HG02943 (cell line): ENCODE results near the gene SNAP47.

Experiments
- ATAC-seq: cut with Tn5 transposase; IDR thresholded peaks from one replicate; pipeline ENCODE4 v1.9.1; 2021; ENCODE audit warnings: mild to moderate bottlenecking, low read depth, moderate library complexity; ENCODE audit not compliant: unreplicated experiment

The SNAP47 gene

GRCh38 chr1:227793948-227794816, 58.9 kb downstream of the SNAP47 start:
- ATAC-seq, result no peak

- ATAC-seq, result no peak
These were observed 59.6 kb downstream of the SNAP47 start for GRCh38 chr1:227794817-227795192.

GRCh38 chr1:227795732-227796131, 60.5 kb downstream of the SNAP47 start:
- ATAC-seq, result no peak

GRCh38 chr1:227796359-227796915, 61.2 kb downstream of the SNAP47 start:
- no peak for ATAC-seq

- ATAC-seq, result no peak
These were observed 61.9 kb downstream of the SNAP47 start for GRCh38 chr1:227797144-227797543.

- no peak for ATAC-seq
These were observed 62.4 kb downstream of the SNAP47 start for GRCh38 chr1:227797625-227798024.

GRCh38 chr1:227798078-227798802, 63.0 kb downstream of the SNAP47 start:
- ATAC-seq, result no peak

GRCh38 chr1:227799756-227800155, 64.5 kb downstream of the SNAP47 start:
- no peak for ATAC-seq

- ATAC-seq, result no peak
These were observed 68.7 kb downstream of the SNAP47 start for GRCh38 chr1:227803933-227804332.

GRCh38 chr1:227805606-227806197, 70.5 kb downstream of the SNAP47 start:
- no peak for ATAC-seq

- no peak for ATAC-seq
These were observed 73.3 kb downstream of the SNAP47 start for GRCh38 chr1:227808566-227808965.

GRCh38 chr1:227809026-227809425, 73.8 kb downstream of the SNAP47 start:
- ATAC-seq, result no peak

- ATAC-seq, result no peak
These were observed 78.7 kb downstream of the SNAP47 start for GRCh38 chr1:227813962-227814361.

- ATAC-seq, result no peak
These were observed 80.5 kb downstream of the SNAP47 start, which contains the start of gene PRSS38 for GRCh38 chr1:227815468-227816409. PRSS38 (plus strand) TSS chr1:227815675; CDS start chr1:227815717, 42 bp downstream.

- ATAC-seq, result no peak
These were observed 81.7 kb downstream of the SNAP47 start for GRCh38 chr1:227816750-227817446.

- no peak for ATAC-seq
These were observed 88.3 kb downstream of the SNAP47 start for GRCh38 chr1:227823537-227823936.

- ATAC-seq, result no peak
These were observed 89.0 kb downstream of the SNAP47 start for GRCh38 chr1:227824204-227824603.

GRCh38 chr1:227828786-227829185, 93.6 kb downstream of the SNAP47 start:
- no peak for ATAC-seq
